Duodenal mucosa (tissue), 2 donors: ENCODE data around the gene MRPL40.

Source experiments
- H3K27ac ChIP-seq: one replicate; pipeline ENCODE4 v1.7.0; 2013; ENCODE audit warnings: low read depth, low read length
- H3K27me3 ChIP-seq, 2 donors: one replicate each; pipeline ENCODE4 v1.7.0; 2013; ENCODE audit warnings: low read length in 2 of 2, control low read depth in 1 of 2; ENCODE audit not compliant: insufficient read depth in 2 of 2, control insufficient read depth in 1 of 2
- H3K36me3 ChIP-seq, 2 donors: one replicate each; pipeline ENCODE4 v1.7.0; 2013; ENCODE audit warnings: low read length in 2 of 2, control low read depth in 1 of 2; ENCODE audit not compliant: insufficient read depth in 2 of 2, control insufficient read depth in 1 of 2
- H3K4me1 ChIP-seq, 2 donors: one replicate each; pipeline ENCODE4 v1.7.0; 2013; ENCODE audit warnings: low read length in 2 of 2, control low read depth in 1 of 2; ENCODE audit not compliant: insufficient read depth in 2 of 2, control insufficient read depth in 1 of 2
- H3K4me3 ChIP-seq, 2 donors: one replicate each; pipeline ENCODE4 v1.7.0; 2013; ENCODE audit warnings: low read length in 2 of 2, low read depth in 1 of 2
- H3K9ac ChIP-seq, 2 donors: one replicate each; pipeline ENCODE4 v1.7.0; 2013; ENCODE audit warnings: low read length in 2 of 2, low read depth in 1 of 2
- H3K9me3 ChIP-seq, 2 donors: one replicate each; pipeline ENCODE4 v1.7.0; 2013; ENCODE audit warnings: low read length in 2 of 2, control low read depth in 1 of 2; ENCODE audit not compliant: control insufficient read depth in 1 of 2

MRPL40 gene

GRCh38 chr22:19457828-19458428, 25.6 kb downstream of the MRPL40 start:
- peaks cover 37 to 80% of the 10 kb centered on the region in 2 donors for H3K36me3 ChIP-seq
- H3K27me3 ChIP-seq = no peaks in the 10 kb centered on the region

GRCh38 chr22:19460036-19460435, 27.7 kb downstream of the MRPL40 start:
- H3K27ac ChIP-seq = no peak overlapping the region
- H3K27me3 ChIP-seq = no peaks in the 10 kb centered on the region
- H3K9ac ChIP-seq = no peak overlapping the region
- H3K36me3 ChIP-seq = peaks cover 31 to 76% of the 10 kb centered on the region in 2 donors
- no peaks in the 10 kb centered on the region for H3K9me3 ChIP-seq
- no peaks in the 10 kb centered on the region for H3K4me1 ChIP-seq
- no peak overlapping the region for H3K4me3 ChIP-seq

More at GRCh38 chr22:19457828-19458428, 25.6 kb downstream of the MRPL40 start:
- H3K9me3 ChIP-seq = no peaks in the 10 kb centered on the region
- H3K4me1 ChIP-seq = no peaks in the 10 kb centered on the region
- H3K4me3 ChIP-seq = no peak overlapping the region
- no peak overlapping the region for H3K9ac ChIP-seq
- no peak overlapping the region for H3K27ac ChIP-seq

DNA sequence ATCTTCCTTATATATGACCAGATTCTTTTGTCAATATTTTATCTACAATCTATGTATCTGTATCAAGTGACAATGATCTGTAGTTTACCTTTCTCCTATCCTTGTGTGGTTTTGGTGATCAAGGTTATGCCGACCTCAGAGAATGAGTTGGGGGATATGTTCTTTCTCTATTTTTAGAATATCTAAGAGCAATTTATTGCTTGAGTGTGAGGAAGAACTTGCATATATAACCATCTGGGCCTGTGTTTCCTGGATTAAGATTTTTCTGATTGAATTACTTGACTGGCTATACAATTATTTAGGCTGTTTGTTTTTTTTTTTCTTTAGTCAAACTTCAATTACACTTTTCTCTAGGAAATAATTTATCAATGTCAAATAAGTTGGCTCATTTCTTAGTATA, 29.2 kb downstream of the MRPL40 start:
- Histone ChIP-seq H3K9me3 (no peaks in the 10 kb centered on the region), H3K4me1 (no peaks in the 10 kb centered on the region), H3K36me3 (peaks cover 20 to 74% of the 10 kb centered on the region in 2 donors), H3K27ac (no peak overlapping the region), H3K4me3 (no peak overlapping the region), H3K9ac (no peak overlapping the region), H3K27me3 (no peaks in the 10 kb centered on the region)

GRCh38 chr22:19463008-19463407, 30.7 kb downstream of the MRPL40 start:
- Histone ChIP-seq H3K4me1 (no peaks in the 10 kb centered on the region), H3K9ac (no peak overlapping the region), H3K4me3 (no peak overlapping the region), H3K27me3 (no peaks in the 10 kb centered on the region), H3K9me3 (no peaks in the 10 kb centered on the region), H3K36me3 (peaks cover 22 to 75% of the 10 kb centered on the region in 2 donors), H3K27ac (no peak overlapping the region)

DNA sequence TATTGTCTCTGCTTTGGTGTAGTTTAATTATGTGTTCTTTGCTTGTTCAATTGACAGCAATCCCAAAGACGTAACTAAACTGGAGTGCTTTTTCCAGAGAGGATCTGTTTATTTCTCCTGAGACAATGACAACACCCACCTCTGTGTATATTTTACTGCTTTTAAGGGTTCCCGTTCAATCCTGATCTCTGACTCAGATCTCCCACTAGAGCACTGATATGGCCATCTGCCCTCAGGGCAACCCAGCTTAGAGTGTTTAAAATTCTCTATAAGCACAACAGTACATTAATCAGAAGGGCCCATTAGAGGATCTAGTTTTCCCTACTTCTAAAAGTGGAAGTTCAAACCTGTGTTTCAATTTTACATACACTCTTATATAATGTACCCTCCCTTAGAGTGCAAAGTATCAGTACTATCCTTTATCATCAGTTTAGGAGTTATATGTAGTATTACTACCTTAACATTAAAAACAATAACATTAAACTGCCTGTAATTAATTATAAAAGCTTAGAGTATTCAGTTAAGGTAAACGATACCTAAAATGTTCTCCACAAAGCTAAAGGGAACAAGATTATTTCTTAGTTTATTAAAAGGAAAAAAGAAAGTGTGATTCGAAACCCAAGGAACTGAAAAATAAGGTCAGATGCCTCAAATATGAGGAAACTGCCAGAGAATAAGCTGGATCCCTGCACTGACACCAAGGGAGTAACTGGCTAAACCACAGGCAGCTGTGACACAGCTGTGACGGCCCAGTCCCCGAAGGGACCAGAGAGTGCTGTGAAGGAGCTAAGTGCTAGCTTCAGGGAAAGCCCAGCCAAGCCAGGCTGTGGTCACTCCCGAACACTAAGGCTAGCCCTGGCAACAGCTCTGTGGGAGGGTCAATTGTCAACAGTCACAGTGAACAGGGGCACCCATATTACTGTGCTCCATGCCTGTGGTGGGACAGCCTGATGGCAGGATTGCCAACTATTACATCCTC, 31.4 kb downstream of the MRPL40 start:
- Histone ChIP-seq H3K9me3 (no peaks in the 10 kb centered on the region), H3K27me3 (no peaks in the 10 kb centered on the region), H3K27ac (no peak overlapping the region), H3K4me3 (no peak overlapping the region), H3K36me3 (peaks cover 24 to 78% of the 10 kb centered on the region in 2 donors), H3K4me1 (no peaks in the 10 kb centered on the region), H3K9ac (no peak overlapping the region)

- H3K4me1 ChIP-seq = no peaks in the 10 kb centered on the region
- no peak overlapping the region for H3K9ac ChIP-seq
- H3K36me3 ChIP-seq = peaks cover 31 to 81% of the 10 kb centered on the region in 2 donors
- no peak overlapping the region for H3K27ac ChIP-seq
- H3K4me3 ChIP-seq = no peak overlapping the region
- no peaks in the 10 kb centered on the region for H3K9me3 ChIP-seq
- H3K27me3 ChIP-seq = no peaks in the 10 kb centered on the region
Observed at GRCh38 chr22:19464546-19464945, 32.2 kb downstream of the MRPL40 start.

DNA sequence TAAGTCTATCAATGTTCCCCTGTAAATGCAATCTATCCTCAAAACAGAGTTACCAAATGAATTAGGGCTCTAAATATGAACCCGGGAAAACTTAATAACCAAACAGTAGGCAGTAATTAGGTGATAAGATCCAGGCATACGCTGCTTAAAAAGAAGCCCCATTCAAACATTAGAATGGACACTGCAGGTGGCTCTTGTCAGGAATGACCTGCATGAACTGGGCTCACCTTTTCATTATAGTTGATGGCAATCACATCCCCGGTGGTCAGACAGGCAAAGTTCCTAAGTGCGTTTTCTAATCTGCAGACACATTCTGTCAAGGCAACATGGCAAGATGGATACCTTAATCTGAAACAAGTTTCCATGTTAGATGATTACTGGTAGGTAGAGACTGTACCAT, 32.6 kb downstream of the MRPL40 start:
- H3K27me3 ChIP-seq = no peaks in the 10 kb centered on the region
- H3K36me3 ChIP-seq = peaks cover 36 to 85% of the 10 kb centered on the region in 2 donors

GRCh38 chr22:19466126-19466716, 33.9 kb downstream of the MRPL40 start:
- Histone ChIP-seq H3K4me3 (no peak overlapping the region), H3K27ac (no peak overlapping the region), H3K27me3 (no peaks in the 10 kb centered on the region), H3K9ac (no peak overlapping the region), H3K36me3 (peaks cover 44 to 85% of the 10 kb centered on the region in 2 donors), H3K4me1 (no peaks in the 10 kb centered on the region), H3K9me3 (no peaks in the 10 kb centered on the region)

More for the DNA sequence above, 32.6 kb downstream of the MRPL40 start:
- Histone ChIP-seq H3K9me3 (no peaks in the 10 kb centered on the region), H3K27ac (no peak overlapping the region), H3K4me3 (no peak overlapping the region), H3K4me1 (no peaks in the 10 kb centered on the region), H3K9ac (no peak overlapping the region)

GRCh38 chr22:19466848-19467752, 34.8 kb downstream of the MRPL40 start:
- Histone ChIP-seq H3K27me3 (no peaks in the 10 kb centered on the region), H3K36me3 (peaks cover 53 to 91% of the 10 kb centered on the region in 2 donors), H3K9ac (no peak overlapping the region), H3K4me3 (no peak overlapping the region), H3K9me3 (no peaks in the 10 kb centered on the region), H3K27ac (no peak overlapping the region), H3K4me1 (no peaks in the 10 kb centered on the region)
